GM12892 (cell line): ENCODE data around the gene HAUS1.
"Not testable (repeated sequence)": the region's sequence is repeated elsewhere in the genome, so short reads cannot be mapped to it uniquely, and the experiment has no call there.

ENCODE experiments used
- DNase-seq: peaks from one replicate; pipeline ENCODE4 v3.0.0; 2011; ENCODE audit not compliant: insufficient read length
- FAIRE-seq: peaks from 2 replicates; lab custom pipeline; 2011; peaks lifted over from hg19 to GRCh38; lab: Jason Lieb, UNC
- POLR2A ChIP-seq: IDR thresholded peaks from 2 replicates; pipeline ENCODE4 v1.6.1; 2011; ENCODE audit warnings: low read depth, low read length, control low read depth
- POLR2AphosphoS5 ChIP-seq: IDR thresholded peaks from 2 replicates; pipeline ENCODE4 v1.6.1; 2011; ENCODE audit warnings: low read depth, low read length, control low read depth
- TAF1 ChIP-seq: IDR thresholded peaks from 2 replicates; pipeline ENCODE4 v1.6.1; 2011; ENCODE audit warnings: low read depth, mild to moderate bottlenecking, control low read depth, low read length, borderline replicate concordance

The HAUS1 gene

DNA sequence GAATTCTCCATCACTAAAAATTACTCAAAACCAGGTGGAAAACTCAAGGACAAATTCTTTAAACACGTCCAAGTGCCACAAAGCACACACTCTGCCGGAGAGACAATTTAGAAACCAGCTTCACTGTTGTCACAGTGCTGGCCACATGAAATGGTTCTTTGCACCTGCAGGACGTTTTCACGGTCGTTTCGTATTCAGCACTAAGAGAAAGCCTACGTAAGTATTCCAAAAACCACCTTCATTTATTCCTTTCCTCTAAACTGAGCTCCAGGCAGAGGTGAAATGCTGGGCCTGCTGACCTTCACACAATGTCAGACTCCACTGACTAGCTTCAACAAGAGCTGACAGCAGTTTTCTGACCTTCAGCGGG lies 6.8 kb upstream of the HAUS1 start:
- FAIRE-seq (peak; percentile 51), DNase-seq (peak; percentile 8)
- TF ChIP-seq POLR2AphosphoS5 (no peak), TAF1 (no peak), POLR2A (no peak)

DNA sequence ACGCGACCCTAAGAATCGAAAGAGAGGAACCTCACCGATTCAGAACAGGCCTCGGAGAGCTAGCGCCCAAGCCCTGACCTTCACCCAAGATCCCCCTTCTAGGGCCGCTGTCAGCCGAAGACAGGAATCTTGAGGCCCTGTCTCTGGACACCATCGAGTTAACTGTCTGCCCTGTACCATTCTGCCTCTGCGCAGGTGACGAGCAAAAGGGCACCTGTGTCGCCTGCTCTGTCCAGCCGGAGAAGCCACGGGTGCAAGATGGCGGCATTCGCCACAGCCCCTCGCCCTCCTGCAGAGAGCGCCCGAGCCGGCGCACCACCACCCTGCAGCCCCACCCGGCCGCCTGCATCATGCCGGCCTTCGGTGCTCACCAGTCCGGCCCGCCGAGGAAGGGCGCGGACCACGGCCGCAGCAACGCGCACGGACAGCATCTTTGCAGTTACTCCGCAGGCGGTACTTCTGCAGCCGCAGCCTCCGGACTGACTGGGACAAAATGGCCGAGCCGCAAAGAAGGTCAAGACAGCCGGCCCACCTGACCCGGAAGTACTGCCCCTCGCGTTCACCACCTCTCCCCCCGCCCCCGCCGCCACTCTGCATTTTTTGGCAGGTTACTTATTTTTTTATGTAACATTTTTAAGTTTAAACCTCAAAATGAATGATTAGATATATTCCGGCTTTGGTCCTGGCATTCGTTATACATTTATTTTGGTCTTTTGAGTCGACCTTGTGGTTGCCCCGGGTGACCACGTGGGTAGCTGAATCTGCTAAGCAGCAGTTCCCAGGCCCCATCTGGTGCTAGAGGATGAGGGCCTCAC lies 6.2 kb upstream of the HAUS1 start, which contains the start of gene ATP5F1A:
Gene ATP5F1A (minus strand): TSS at position 496 of the 815 bp plus-strand sequence. CDS start 65 bp downstream, at position 431.
- peak; percentile 74 for DNase-seq
- TF ChIP-seq POLR2AphosphoS5: peak; percentile 93
- TF ChIP-seq TAF1: peak; percentile 72
- peak; percentile 94 for TF ChIP-seq POLR2A
- peak; percentile 66 for FAIRE-seq

DNA sequence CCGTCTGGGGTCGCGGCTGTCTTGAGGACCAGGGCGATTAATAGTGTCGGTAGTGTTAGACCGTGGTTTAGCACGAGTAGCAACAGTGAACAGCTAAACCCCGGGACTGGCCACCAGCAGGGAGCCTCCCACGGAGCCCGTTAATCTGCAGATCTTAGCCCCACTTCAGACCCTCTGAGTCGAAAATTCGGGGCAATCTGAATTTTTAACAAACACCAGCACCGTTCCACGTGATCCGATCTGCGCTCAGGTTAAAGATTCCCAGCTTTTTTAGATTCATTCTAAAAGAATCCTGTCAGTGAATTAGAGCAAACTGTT lies 5.6 kb upstream of the HAUS1 start:
- TF ChIP-seq POLR2A: no peak; the same call in 1 of the 2 replicates
- TF ChIP-seq TAF1: no peak
- no peak for TF ChIP-seq POLR2AphosphoS5
- FAIRE-seq (no peak), DNase-seq (no peak)

- DNase-seq (no peak), FAIRE-seq (no peak)
- no peak for TF ChIP-seq POLR2AphosphoS5
- no peak for TF ChIP-seq TAF1
- no peak for TF ChIP-seq POLR2A
Observed at GRCh38 chr18:46099463-46099862, 4.7 kb upstream of the HAUS1 start.

DNA sequence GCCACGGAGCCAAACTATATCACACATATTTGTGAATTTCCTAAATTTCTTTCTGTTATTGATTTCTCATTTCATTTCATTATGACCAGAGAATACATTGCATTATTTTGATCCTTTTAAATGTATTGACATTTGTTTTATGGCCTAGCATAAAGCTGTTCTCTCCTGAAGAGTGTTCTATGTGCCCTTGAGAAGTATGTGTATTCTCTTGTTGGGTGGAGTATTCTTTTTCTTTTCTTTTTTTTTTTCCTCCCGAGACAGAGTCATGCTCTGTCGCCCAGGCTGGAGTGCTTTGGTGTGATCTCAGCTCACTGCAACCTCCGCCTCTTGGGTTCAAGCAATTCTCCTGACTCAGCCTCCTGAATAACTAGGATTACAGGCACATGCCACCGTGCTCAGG lies 5.2 kb downstream of the HAUS1 start:
- TF ChIP-seq TAF1: no peak
- TF ChIP-seq POLR2AphosphoS5: no peak
- TF ChIP-seq POLR2A: no peak
- FAIRE-seq (no peak), DNase-seq (no peak)

- FAIRE-seq (no peak), DNase-seq (no peak)
- TF ChIP-seq POLR2AphosphoS5 (no peak), TAF1 (no peak), POLR2A (no peak)
Observed at GRCh38 chr18:46110406-46110805, 6.2 kb downstream of the HAUS1 start.

- TF ChIP-seq TAF1 (no peak), POLR2AphosphoS5 (no peak), POLR2A (no peak)
- FAIRE-seq (no peak), DNase-seq (no peak)
Observed at GRCh38 chr18:46113751-46114150, 9.6 kb downstream of the HAUS1 start.

- FAIRE-seq, DNase-seq: not testable (repeated sequence)
Observed at GRCh38 chr18:46126625-46127024, 22.4 kb downstream of the HAUS1 start.

DNA sequence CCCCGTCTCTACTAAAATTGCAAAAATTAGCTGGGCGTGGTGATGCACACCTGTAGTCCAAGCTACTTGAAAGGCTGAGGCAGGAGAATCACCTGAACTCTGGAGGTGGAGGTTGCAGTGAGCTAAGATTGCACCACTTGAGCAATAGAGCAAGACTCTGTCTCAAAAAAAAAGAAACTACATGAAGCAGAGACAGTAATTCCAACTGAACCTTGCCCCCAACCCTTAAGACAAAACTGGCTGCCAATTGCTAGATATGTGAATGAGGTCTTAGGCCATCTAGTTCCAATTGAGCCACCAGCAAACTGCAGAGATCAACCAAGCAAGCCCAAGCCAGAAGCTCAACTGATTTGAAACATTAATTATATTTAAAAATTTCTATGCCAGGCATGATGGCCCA lies 25.9 kb downstream of the HAUS1 start:
- no peak for DNase-seq
- TF ChIP-seq POLR2A (no peak), TAF1 (no peak), POLR2AphosphoS5 (no peak)
- no peak for FAIRE-seq

DNA sequence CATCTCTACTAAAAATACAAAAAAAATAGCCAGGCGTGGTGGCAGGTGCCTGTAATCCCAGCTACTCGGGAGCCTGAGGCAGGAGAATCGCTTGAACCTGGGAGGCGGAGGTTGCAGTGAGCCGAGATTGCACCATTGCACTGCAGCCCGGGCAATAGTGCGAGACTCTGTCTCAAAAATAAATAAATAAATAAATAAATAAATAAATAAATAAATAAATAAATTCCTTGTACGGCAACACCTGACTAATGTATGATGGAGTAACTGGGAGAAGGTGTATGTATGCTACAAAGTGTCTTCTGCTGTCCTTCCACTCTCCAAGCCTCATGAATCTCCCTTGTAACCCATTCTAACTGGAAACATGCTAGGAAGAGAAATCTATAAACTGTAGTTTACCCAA lies 26.4 kb downstream of the HAUS1 start:
- not testable (repeated sequence) for FAIRE-seq

DNA sequence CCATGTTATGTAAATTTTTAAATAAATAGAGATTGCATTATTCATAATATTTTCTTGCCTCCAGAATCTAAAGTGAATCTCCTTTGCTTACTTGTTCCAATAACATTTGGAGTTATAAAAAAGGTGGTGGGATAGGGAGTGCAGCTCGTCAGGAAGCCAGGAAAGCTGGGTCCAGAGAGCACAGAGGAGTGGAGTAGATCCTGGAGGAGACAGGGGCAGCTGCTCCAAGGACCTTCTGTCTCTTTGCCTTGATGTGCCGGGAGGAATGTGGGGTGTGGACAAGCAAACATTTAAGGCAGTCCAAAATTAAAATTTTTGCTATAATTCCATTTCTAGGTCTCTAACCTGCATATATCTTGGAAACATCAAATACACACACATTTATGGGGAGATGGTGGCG lies 29.3 kb downstream of the HAUS1 start:
- TF ChIP-seq POLR2AphosphoS5: no peak
- no peak for TF ChIP-seq TAF1
- TF ChIP-seq POLR2A: no peak
- no peak for DNase-seq
- no peak for FAIRE-seq

More for the DNA sequence above, 26.4 kb downstream of the HAUS1 start:
- not testable (repeated sequence) for DNase-seq

DNA sequence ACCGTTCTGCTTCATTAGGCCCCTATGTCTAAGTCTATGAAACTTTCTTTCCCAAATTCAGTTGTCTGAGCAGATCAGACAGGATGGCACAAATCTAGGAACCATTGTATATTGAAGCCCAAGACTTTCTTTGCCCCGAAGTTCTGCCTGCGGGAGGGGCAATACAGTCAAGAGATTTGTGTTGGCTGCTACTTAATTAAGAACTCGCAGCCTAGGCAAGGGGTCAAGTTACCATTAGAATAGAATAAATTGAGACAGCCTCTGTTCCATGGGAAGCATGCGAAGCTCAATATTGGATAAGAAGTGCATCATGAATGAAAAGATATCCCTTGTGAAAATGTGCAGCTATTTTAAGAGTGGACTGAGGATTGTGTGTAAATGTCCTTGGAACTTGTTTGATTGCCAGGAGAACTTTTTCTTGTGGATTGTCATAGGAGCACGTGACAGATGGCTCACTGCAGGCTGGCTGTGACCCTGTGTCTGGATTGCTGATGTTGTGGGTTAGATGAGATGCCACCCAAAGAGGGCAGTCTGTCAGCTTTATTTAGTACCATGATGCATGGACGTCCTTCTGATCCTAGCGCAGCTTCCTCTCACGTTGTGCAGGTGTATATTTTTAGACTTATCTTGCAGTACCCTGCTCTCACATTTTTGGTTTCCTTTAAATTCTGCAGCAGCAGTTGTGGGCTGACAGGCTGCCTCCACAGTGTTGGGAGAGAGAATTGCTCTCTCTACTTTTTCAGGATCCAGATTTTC lies 30.9 kb downstream of the HAUS1 start:
- DNase-seq (no peak), FAIRE-seq (no peak)
- TF ChIP-seq POLR2A (no peak), POLR2AphosphoS5 (no peak), TAF1 (no peak)
